Rectal smooth muscle tissue (tissue), 1 donor: Measurements from ENCODE around the gene RAB20.

Experiments used
- H3K27ac ChIP-seq: one replicate; pipeline ENCODE4 v1.7.0; 2013; ENCODE audit warnings: low read depth, low read length, inconsistent platforms
- H3K27me3 ChIP-seq: one replicate; pipeline ENCODE4 v1.7.0; 2013; ENCODE audit warnings: low read length; ENCODE audit not compliant: control insufficient read depth, insufficient read depth
- H3K36me3 ChIP-seq: one replicate; pipeline ENCODE4 v1.7.0; 2013; ENCODE audit warnings: low read length; ENCODE audit not compliant: control insufficient read depth, insufficient read depth
- H3K4me1 ChIP-seq: one replicate; pipeline ENCODE4 v1.7.0; 2013; ENCODE audit warnings: low read length; ENCODE audit not compliant: control insufficient read depth, insufficient read depth
- H3K4me3 ChIP-seq: one replicate; pipeline ENCODE4 v1.7.0; 2013; ENCODE audit warnings: low read length
- H3K9ac ChIP-seq: one replicate; pipeline ENCODE4 v1.7.0; 2013; ENCODE audit warnings: low read length

RAB20 gene

GRCh38 chr13:110589793-110590390 lies 28.4 kb upstream of the RAB20 start:
- H3K27ac ChIP-seq: no peak overlapping the region
- no peaks in the 10 kb centered on the region for H3K27me3 ChIP-seq
- no peak overlapping the region for H3K4me3 ChIP-seq
- no peaks in the 10 kb centered on the region for H3K36me3 ChIP-seq
- peaks cover 4% of the 10 kb centered on the region for H3K4me1 ChIP-seq
- no peak overlapping the region for H3K9ac ChIP-seq

GRCh38 chr13:110583178-110583865 lies 21.8 kb upstream of the RAB20 start:
- no peak overlapping the region for H3K27ac ChIP-seq
- no peaks in the 10 kb centered on the region for H3K4me1 ChIP-seq
- H3K4me3 ChIP-seq: no peak overlapping the region
- no peak overlapping the region for H3K9ac ChIP-seq
- H3K27me3 ChIP-seq: no peaks in the 10 kb centered on the region
- H3K36me3 ChIP-seq: no peaks in the 10 kb centered on the region

GRCh38 chr13:110582421-110582954 lies 21.0 kb upstream of the RAB20 start:
- H3K27ac ChIP-seq: no peak overlapping the region
- H3K9ac ChIP-seq: no peak overlapping the region
- no peak overlapping the region for H3K4me3 ChIP-seq
- H3K36me3 ChIP-seq: no peaks in the 10 kb centered on the region
- no peaks in the 10 kb centered on the region for H3K27me3 ChIP-seq
- no peaks in the 10 kb centered on the region for H3K4me1 ChIP-seq

GRCh38 chr13:110581506-110582185 lies 20.1 kb upstream of the RAB20 start:
- no peaks in the 10 kb centered on the region for H3K4me1 ChIP-seq
- H3K27me3 ChIP-seq: no peaks in the 10 kb centered on the region
- no peaks in the 10 kb centered on the region for H3K36me3 ChIP-seq
- H3K9ac ChIP-seq: no peak overlapping the region
- H3K27ac ChIP-seq: no peak overlapping the region
- H3K4me3 ChIP-seq: no peak overlapping the region

- Histone ChIP-seq H3K27ac (no peak overlapping the region), H3K9ac (no peak overlapping the region), H3K27me3 (no peaks in the 10 kb centered on the region), H3K4me3 (no peak overlapping the region), H3K4me1 (no peaks in the 10 kb centered on the region), H3K36me3 (no peaks in the 10 kb centered on the region)
These were observed 19.3 kb upstream of the RAB20 start for GRCh38 chr13:110580800-110581199.

- Histone ChIP-seq H3K4me1 (no peaks in the 10 kb centered on the region), H3K9ac (no peak overlapping the region), H3K4me3 (no peak overlapping the region), H3K27me3 (no peaks in the 10 kb centered on the region), H3K27ac (no peak overlapping the region), H3K36me3 (no peaks in the 10 kb centered on the region)
These were observed 16.8 kb upstream of the RAB20 start for GRCh38 chr13:110578363-110578762.

- no peak overlapping the region for H3K9ac ChIP-seq
- no peaks in the 10 kb centered on the region for H3K36me3 ChIP-seq
- no peak overlapping the region for H3K4me3 ChIP-seq
- no peaks in the 10 kb centered on the region for H3K4me1 ChIP-seq
- H3K27me3 ChIP-seq: peaks cover 5% of the 10 kb centered on the region
- no peak overlapping the region for H3K27ac ChIP-seq
These were observed 15.4 kb upstream of the RAB20 start for GRCh38 chr13:110576736-110577476.

GRCh38 chr13:110576070-110576394 lies 14.5 kb upstream of the RAB20 start:
- Histone ChIP-seq H3K27me3 (peaks cover 5% of the 10 kb centered on the region), H3K36me3 (no peaks in the 10 kb centered on the region), H3K4me1 (no peaks in the 10 kb centered on the region), H3K9ac (no peak overlapping the region), H3K4me3 (no peak overlapping the region), H3K27ac (no peak overlapping the region)

GRCh38 chr13:110575322-110576069 lies 14.0 kb upstream of the RAB20 start:
- no peaks in the 10 kb centered on the region for H3K36me3 ChIP-seq
- no peaks in the 10 kb centered on the region for H3K4me1 ChIP-seq
- H3K9ac ChIP-seq: no peak overlapping the region
- H3K27me3 ChIP-seq: peaks cover 7% of the 10 kb centered on the region
- no peak overlapping the region for H3K4me3 ChIP-seq
- no peak overlapping the region for H3K27ac ChIP-seq

- Histone ChIP-seq H3K4me1 (no peaks in the 10 kb centered on the region), H3K36me3 (no peaks in the 10 kb centered on the region), H3K27me3 (peaks cover 7% of the 10 kb centered on the region), H3K27ac (no peak overlapping the region), H3K4me3 (no peak overlapping the region), H3K9ac (no peak overlapping the region)
These were observed 12.6 kb upstream of the RAB20 start for GRCh38 chr13:110574161-110574560.

- Histone ChIP-seq H3K4me3 (no peak overlapping the region), H3K4me1 (no peaks in the 10 kb centered on the region), H3K9ac (no peak overlapping the region), H3K27me3 (peaks cover 7% of the 10 kb centered on the region), H3K27ac (no peak overlapping the region), H3K36me3 (no peaks in the 10 kb centered on the region)
These were observed 11.2 kb upstream of the RAB20 start for GRCh38 chr13:110572778-110573118.
